ENCODE results near the gene RASSF4.

- TF ChIP-seq, protein P1, sequence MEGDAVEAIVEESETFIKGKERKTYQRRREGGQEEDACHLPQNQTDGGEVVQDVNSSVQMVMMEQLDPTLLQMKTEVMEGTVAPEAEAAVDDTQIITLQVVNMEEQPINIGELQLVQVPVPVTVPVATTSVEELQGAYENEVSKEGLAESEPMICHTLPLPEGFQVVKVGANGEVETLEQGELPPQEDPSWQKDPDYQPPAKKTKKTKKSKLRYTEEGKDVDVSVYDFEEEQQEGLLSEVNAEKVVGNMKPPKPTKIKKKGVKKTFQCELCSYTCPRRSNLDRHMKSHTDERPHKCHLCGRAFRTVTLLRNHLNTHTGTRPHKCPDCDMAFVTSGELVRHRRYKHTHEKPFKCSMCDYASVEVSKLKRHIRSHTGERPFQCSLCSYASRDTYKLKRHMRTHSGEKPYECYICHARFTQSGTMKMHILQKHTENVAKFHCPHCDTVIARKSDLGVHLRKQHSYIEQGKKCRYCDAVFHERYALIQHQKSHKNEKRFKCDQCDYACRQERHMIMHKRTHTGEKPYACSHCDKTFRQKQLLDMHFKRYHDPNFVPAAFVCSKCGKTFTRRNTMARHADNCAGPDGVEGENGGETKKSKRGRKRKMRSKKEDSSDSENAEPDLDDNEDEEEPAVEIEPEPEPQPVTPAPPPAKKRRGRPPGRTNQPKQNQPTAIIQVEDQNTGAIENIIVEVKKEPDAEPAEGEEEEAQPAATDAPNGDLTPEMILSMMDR (IDR thresholded peaks at IDR 0.05; ENCODE audit: extremely low read depth in 1 of 2, insufficient read depth in 1 of 2, low read depth in 1 of 2, low read length in 2 of 2) = no peak
- TF ChIP-seq POLR2AphosphoS5 (IDR thresholded peaks at IDR 0.05; ENCODE audit: insufficient read depth, low read depth, low read length) = no peak
- TF ChIP-seq POLR2A (IDR thresholded peaks at IDR 0.05; ENCODE audit: low read depth, low read length) = no peak
- TF ChIP-seq MYC (IDR thresholded peaks at IDR 0.05; ENCODE audit: low read depth, low read length) = no peak
- no peak for TF ChIP-seq EZH2 (IDR thresholded peaks at IDR 0.05; ENCODE audit: borderline replicate concordance, low read depth, low read length, severe bottlenecking)
- no peak for TF ChIP-seq JUN (IDR thresholded peaks at IDR 0.05; ENCODE audit: borderline replicate concordance, insufficient read depth, insufficient read length, low read depth)
- TF ChIP-seq MAX (IDR thresholded peaks at IDR 0.05; ENCODE audit: insufficient read depth, insufficient read length) = no peak
- no peak for TF ChIP-seq GATA2 (IDR thresholded peaks at IDR 0.05; ENCODE audit: insufficient read depth, insufficient read length, low read depth, low read length)
Measured at GRCh38 chr10:44934416-44935200, 25.0 kb upstream of the RASSF4 start.
